NCI-H2107 (cell line): ENCODE results near the gene STIP1.

Experiments used
- DNase-seq: peaks from one replicate; lab custom pipeline; 2025; lab: John Stamatoyannopoulos, UW

The STIP1 gene

DNA sequence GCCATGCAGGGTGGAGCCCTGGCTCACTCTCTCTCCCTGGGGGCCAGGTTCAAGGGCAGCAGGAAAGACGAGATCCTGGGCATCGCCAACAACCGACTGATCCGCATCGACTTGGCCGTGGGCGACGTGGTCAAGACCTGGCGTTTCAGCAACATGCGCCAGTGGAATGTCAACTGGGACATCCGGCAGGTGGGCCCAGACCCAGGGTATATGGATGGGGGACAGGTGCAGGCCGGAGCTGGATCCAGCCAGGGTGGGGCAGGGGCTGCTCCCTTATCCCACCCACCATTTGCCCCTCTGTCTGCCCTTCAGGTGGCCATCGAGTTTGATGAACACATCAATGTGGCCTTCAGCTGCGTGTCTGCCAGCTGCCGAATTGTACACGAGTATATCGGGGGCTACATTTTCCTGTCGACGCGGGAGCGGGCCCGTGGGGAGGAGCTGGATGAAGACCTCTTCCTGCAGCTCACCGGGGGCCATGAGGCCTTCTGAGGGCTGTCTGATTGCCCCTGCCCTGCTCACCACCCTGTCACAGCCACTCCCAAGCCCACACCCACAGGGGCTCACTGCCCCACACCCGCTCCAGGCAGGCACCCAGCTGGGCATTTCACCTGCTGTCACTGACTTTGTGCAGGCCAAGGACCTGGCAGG, 37.2 kb downstream of the STIP1 start:
- DNase-seq, result no peak

DNA sequence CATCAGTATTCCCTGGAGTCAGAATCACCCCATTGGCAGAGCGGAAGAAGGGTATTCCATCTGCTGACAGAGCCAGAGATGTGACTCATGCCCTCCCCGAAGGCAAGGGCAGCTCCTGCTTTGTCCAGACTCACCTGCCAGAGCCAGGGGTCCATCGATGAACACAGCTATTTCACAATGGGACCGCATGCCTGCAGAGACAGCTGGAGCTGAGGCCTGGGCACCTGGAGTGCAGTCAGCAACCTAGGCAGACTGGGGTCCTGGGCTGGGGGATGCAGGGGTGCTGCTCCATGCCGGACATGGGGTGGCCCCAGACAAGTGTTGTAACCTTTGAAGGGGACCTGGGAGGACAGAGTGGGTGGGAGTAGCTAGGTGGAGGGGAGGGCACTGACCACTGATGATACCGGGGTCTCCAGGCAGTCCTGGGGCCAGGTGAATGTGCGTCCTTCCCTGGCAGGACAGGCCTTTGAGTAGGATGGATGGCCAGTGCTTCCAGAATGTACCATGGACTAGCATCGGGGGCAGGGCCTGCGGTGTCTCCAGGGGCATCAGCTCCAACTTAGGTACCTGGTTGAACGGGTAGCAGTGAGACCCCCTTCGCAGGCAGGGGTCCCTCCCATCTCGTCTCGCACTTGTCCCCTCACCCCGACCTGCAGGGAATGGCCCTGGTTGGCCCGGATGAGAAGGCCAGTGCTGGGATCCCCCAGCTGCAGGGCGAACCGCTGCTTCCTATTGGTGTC, 38.4 kb downstream of the STIP1 start:
- DNase-seq, result no peak

DNA sequence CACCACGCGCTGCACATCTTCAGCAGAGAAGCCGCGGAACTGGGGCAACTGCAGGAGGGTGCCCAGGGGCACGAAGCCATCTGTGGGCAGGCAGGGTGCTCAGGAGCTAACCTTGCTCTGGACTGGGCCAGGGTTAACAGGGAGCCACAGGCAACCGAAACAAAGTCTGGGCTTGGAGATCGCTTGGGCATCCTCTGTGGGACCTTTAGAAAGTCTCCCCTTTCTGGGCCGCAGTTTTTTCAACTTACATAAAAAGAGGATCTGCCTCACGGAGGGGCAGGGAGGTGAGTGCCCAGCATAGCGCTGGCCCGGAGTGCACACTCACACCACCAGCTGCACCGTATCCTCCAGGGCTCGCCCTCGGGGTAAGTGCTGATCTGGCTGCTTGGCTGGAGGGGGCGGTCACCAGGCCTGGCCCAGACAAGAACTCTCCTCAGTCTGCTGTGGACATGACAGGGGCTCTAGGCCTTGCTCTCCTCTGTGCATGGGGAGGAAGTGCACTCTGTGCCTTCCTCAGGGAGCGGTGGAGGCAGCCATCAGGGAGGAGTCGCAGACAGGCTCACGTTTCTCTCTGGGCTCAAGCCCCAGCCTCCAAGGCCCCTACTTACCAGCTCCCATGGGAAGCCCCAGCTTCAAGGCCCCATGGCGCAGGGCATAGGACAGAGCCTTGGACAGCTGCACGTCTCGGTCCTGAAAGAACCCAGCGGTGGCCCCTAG, 39.1 kb downstream of the STIP1 start:
- DNase-seq, result no peak

DNA sequence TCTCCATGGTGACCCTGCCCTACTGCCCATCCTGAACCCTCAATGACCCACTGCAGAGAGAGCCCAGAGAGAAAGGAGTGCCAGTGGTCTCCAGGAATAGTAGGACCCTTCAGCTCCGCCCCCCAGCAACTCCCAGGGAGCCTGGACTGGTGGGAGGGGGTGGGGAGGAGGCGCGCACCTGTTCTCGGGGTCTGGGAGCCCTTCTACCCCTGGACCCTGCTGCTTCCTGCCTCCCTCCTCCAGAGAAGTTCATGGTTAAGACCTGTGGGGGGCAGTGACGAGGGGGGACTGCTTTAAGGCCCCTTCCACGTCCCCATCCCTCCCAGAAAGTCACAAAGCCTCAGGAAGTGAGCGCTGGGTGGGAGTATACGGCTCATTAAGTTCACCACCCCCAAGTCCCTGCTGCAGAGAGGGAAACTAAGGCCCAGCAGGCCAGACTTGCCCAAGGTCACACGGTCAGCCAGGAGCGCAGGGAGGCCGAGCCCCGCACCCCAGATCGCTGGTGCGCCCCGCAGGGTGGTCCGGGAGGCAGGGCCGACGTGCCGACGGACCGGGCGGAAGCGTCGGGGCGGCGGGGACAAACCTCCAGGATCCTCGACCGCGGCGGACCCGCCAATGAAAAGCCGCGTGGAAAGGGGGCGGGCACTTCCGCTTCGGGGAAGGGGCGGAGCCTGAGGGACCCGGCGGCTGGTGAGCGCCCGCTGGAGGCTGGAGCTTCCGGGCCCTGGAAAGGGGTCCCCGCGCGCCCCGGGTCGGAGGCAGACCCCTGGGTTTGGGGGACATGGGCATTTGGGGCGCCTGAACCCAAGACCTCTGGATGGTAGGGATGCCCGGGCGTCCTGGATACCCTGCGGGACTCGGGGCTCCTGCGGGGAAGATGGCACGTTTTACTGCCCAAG, 39.9 kb downstream of the STIP1 start, which contains the start of the genes NUDT22 and TRPT1:
NUDT22 (plus strand) TSS at position 667 of the 899 bp plus-strand sequence. CDS start 379 bp downstream, outside the sequence.
TRPT1 (minus strand) TSS at position 579 of the 899 bp plus-strand sequence; CDS start at position 253, 326 bp downstream.
- peak; percentile 67 for DNase-seq

DNA sequence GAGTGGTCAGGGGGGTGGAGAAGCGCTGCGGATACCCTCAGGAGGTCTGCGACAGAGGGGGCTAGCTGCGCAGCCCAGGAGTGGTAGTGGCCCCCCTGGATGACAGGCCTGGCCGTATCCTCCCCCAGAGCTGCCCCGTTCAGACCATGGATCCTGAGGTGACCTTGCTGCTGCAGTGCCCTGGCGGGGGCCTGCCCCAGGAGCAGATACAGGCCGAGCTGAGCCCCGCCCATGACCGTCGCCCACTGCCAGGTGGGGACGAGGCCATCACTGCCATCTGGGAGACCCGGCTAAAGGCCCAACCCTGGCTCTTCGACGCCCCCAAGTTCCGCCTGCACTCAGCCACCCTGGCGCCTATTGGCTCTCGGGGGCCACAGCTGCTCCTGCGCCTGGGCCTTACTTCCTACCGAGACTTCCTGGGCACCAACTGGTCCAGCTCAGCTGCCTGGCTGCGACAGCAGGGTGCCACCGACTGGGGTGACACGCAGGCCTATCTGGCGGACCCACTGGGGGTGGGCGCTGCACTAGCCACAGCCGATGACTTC, 40.6 kb downstream of the STIP1 start:
- no peak for DNase-seq

DNA sequence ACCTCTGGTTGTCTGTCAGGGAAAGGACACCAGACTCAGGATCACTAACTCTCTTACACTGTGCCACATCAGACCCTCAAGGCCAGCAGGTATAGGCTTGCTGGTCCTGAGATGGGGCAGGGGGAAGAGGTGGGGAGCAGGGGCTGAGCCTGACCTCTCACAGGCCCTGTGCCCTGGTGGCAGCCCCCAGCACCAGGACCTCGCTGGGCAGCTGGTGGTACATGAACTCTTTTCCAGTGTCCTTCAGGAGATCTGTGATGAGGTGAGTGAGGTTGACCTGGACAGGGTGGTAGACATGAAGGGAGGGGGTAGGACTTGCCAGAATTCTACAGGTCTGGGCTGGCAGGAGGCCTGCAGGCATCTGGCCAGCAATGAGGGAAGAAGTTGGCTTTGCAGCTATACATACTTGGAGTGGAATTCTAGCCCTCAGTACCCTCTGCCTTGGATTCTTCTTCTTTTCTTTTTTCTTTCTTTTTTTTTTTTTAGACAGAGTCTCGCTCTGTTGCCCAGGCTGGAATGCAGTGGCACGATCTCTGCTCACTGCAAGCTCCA, 41.5 kb downstream of the STIP1 start:
- no peak for DNase-seq

DNA sequence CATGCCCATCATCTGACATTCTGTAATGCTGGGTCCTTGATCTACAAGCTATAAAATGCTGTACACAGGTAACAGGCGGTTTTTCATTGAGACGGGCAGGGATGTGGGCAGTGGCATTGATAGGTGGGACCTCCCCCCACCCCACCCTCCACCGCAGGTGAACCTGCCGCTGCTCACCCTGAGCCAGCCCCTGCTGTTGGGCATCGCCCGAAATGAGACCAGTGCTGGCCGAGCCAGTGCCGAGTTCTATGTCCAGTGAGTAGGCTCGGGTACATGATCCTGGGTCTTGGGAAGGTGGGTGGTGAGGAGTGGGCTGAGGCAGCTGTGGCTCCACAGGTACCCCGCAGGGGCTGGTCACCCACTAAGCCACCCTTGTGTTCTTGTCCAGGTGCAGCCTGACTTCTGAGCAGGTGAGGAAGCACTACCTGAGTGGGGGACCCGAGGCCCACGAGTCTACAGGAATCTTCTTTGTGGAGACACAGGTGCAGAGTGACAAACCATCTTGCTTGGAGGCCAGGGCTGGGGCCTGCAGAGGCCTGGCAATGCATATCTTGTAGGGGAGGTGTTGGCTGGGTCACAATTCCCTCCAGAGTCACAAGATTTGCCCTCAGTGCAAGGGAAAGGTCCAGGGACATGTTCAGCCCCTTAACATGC, 43.2 kb downstream of the STIP1 start:
- DNase-seq, result no peak

DNA sequence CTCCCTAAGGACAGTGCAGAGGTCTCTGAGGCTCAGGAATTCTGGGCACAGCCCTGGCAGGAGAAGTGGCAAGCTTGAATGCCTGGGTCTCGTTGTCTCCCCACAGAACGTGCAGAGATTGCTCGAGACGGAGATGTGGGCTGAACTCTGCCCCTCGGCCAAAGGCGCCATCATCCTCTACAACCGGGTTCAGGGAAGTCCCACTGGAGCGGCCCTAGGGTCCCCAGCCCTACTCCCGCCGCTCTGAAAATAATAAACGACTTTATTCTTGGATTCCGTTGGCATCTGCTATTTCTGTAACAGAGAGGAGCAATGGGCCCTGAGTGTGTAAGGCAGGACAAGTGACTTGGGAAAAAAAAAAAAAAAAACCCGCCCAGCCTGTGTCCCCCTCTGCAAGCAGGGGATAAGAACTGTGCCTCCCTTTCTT, 43.8 kb downstream of the STIP1 start:
- no peak for DNase-seq

DNA sequence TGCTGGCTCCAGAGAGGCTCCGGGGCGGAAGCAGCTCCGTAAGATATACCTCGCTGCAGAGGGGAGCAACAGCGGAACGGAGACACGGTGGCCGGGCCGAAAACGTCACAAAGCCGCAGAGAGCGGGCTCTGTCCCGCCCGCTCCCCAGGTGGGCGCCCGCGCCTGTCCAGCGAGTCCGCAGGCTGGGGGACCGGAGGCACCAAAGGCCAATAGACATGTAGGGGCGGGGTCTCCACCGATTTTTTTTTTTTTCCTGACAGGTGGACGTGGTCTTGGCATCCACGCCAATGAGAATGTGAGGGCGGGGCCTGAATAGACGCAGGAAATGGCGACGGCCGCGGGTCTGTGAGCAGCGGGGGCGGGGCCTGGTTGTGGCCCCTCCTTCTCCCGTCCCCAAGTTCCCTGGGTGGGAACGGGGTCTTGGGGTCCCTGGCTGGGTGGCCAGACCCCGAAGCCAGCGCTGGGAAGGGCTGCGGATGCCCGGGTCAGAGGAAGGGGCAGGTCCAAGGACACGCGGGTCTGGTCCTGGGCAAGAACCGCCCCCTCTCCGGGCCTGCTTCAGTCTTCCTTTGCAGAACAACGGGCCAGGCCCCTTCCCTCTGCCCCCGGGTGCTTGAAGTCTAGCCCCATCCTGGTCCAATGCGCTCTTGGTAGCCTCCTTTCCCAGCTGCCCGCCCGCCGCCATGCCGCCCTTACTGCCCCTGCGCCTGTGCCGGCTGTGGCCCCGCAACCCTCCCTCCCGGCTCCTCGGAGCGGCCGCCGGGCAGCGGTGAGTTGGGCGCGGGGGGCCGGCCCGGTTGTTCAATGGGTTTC, 44.4 kb downstream of the STIP1 start, which contains the start of gene DNAJC4:
DNAJC4 (plus strand) TSS at position 378 of the 814 bp plus-strand sequence; CDS start at position 685, 307 bp downstream.
- DNase-seq, result peak; percentile 92

DNA sequence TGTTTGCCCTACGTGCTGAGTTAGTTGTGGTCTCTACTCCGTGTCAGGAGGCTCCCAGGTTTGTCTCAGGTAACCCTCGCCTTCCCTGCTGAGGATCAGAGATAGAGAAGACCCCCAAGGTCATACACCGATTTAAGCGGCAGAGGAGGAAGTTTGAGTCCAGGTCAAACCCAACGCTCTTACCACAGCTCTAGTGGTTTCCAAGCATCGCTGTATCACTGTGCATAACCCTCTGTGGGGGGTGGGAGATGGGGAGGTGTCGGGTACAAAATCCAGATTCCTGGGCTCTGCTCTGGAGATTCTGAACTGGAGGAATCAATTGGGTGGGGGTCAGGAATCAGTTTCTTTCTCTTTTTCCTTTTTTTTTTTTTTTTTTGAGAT, 45.0 kb downstream of the STIP1 start:
- DNase-seq, result no peak

DNA sequence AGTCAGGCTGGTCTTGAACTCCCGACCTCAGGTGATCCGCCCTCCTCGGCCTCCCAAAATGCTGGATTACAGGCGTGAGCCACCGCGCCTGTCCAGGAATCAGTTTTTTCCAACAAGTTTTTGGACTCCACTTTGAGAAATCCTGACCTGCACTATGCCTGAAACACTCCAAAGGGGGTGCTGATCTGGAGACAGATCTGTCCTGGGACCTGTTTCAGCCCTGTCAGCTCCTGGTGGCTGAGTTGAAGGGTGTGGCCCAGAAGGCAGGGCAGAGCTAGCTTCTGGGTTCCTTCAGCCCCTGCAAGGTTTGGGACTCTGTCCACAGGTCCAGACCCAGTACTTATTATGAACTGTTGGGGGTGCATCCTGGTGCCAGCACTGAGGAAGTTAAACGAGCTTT, 45.6 kb downstream of the STIP1 start:
- no peak for DNase-seq

DNA sequence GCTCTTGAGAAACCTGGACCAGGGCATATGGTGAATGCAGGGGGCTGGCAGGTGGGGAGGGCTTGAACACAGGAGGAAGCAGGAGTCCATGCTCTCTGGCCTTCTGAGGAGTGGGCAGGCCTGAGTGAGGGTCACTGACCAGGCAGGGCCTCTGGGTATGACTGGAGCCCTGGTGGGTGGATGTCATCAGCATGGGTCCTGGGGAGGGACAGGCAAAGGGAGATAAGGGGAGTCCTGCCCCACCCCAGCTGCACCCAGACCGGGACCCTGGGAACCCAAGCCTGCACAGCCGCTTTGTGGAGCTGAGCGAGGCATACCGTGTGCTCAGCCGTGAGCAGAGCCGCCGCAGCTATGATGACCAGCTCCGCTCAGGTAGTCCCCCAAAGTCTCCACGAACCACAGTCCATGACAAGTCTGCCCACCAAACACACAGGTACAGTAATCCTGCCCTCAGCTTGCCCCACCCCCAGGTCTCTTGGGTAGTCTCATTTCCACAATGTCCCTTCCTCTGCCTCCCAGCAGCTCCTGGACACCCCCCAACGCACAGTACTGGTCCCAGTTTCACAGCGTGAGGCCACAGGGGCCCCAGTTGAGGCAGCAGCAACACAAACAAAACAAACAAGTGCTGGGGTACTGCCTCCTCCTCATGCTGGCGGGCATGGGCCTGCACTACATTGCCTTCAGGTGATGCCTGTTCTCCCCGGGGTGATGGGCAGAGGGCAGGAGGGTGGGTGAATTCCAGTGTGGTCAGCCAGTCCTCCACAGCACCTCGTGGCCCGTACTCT, 46.4 kb downstream of the STIP1 start:
- no peak for DNase-seq

DNA sequence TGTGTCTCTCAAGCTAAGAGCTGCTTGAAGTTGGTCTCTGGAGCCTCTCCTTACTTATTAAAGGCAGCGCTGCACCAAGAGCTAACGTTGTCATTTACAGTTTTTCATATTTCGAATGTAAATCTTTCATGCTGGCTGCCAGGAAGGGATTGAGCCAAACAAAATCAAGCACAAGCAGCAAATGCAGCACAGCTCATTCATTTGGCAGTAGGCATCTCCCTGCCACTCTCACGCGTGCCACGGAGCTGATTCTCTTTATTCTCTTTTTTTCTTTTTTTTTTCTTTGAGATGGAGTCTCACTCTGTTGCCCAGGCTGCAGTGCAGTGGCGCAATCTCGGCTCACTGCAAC, 47.0 kb downstream of the STIP1 start:
- DNase-seq, result no peak

DNA sequence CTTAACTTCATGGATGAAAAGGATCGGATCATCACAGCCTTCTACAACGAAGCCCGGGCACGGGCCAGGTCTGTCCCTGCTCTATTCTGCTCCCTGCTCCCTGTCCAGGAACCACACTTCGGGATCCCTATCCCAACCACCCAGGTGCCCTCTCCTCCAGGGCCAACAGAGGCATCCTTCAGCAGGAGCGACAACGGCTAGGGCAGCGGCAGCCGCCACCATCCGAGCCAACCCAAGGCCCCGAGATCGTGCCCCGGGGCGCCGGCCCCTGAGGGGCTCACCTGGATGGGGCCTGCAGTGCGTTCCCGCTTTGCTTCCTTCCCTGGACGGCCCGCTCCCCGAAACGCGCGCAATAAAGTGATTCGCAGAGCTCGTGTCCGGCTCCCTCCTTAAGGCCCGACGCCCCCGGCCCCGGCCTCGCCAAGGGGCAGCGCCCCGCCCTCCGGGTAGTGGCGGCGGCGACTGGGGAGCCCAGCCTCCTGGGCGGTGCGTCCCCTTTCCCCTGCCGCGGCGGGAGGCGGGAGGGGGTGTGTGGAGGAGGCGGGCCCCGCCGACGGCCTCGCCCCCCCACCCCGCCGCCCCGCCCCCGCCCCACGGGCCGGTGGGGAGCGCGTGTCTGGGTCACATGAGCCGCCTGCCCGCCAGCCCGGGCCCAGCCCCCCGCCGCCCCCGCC, 48.1 kb downstream of the STIP1 start, which contains the start of gene VEGFB:
VEGFB (plus strand) TSS at position 672 of the 674 bp plus-strand sequence. CDS start 250 bp downstream, outside the sequence.
- no peak for DNase-seq

DNA sequence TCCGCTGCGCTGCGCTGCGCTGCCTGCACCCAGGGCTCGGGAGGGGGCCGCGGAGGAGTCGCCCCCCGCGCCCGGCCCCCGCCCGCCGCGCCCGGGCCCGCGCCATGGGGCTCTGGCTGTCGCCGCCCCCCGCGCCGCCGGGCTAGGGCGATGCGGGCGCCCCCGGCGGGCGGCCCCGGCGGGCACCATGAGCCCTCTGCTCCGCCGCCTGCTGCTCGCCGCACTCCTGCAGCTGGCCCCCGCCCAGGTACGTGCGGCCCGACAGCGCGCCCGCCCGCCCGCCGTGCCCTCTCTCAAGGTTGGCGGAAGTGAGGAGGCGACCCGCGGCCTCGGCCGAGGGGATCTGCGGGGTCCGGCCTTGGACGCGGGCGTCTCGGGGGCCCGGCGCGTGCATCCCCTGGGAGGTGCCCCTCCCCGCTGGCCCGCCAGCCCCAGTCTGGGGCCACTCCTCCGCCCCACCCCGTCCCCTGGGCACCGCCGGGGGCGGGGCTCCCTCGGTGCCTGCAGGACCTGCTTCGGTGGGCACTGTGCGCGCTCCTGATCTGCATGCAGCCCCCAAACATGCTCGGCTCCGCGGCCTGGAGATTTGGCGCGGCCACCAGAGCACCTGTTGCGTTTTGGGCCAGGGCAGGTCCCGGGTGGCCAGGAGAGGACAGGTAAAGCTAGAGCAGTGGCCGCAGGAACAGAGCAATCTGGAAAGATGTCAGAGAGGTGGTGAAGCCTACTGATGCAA, 48.8 kb downstream of the STIP1 start:
- DNase-seq, result no peak

DNA sequence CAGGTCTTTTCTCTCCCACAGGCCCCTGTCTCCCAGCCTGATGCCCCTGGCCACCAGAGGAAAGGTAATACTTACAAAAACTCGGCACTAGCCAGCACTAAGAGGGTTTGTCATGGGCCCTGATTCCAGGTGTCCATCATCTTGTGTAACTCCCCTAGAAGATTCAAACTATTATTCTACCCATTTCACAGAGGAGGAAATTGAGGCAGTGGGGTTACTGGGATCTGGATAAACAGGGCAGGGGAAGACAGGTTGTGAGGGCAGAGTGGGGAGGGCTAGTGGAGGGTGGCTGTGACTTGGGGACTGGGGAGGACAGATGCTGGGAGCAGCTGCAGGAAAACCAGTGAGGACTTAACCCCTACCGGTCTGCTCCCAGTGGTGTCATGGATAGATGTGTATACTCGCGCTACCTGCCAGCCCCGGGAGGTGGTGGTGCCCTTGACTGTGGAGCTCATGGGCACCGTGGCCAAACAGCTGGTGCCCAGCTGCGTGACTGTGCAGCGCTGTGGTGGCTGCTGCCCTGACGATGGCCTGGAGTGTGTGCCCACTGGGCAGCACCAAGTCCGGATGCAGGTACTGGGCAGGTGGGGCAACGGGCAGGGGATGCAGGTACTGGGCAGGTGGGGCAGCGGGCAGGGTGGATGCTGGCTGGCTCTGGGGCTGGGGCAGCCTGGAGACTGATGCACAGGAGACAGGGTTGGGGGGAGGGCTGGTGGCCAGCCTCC, 49.6 kb downstream of the STIP1 start:
- DNase-seq, result no peak

DNA sequence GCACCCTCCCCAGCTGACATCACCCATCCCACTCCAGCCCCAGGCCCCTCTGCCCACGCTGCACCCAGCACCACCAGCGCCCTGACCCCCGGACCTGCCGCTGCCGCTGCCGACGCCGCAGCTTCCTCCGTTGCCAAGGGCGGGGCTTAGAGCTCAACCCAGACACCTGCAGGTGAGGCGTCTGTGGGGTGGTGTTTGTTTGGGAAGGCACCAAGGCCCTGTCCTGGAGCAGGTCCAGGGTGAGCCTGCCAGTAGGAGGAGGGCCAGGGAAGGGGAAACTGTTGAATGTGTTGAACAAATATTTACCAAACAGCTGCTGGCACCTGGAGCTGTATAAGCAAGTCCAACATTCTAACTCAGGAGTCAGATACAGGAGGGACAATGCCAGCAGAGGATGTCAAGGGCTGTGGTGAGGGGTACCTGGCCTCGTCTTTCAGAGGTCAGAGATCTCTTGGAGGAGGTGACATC, 51.5 kb downstream of the STIP1 start:
- DNase-seq, result peak; percentile 43
